Lower leg skin (tissue), 3 donors: Measurements from ENCODE around the gene TBC1D3B.
"Not testable (repeated sequence)": the region's sequence is repeated elsewhere in the genome, so short reads cannot be mapped to it uniquely, and the experiment has no call there.

Source experiments
- POLR2A ChIP-seq, 2 donors: fragments of 450-650 bp; IDR thresholded peaks; one replicate each; pipeline ENCODE4 v1.6.1; 2016 to 2017; ENCODE audit warnings: antibody characterized with exemption in 2 of 2, mild to moderate bottlenecking in 1 of 2, moderate library complexity in 1 of 2
- TF ChIP-seq, protein P1 (sequence below), 3 donors: fragments of 450-650 bp; IDR thresholded peaks; one replicate each; pipeline ENCODE4 v1.5.1; 2016; ENCODE audit warnings: antibody characterized with exemption in 3 of 3, mild to moderate bottlenecking in 3 of 3, moderate library complexity in 2 of 3

DNA sequence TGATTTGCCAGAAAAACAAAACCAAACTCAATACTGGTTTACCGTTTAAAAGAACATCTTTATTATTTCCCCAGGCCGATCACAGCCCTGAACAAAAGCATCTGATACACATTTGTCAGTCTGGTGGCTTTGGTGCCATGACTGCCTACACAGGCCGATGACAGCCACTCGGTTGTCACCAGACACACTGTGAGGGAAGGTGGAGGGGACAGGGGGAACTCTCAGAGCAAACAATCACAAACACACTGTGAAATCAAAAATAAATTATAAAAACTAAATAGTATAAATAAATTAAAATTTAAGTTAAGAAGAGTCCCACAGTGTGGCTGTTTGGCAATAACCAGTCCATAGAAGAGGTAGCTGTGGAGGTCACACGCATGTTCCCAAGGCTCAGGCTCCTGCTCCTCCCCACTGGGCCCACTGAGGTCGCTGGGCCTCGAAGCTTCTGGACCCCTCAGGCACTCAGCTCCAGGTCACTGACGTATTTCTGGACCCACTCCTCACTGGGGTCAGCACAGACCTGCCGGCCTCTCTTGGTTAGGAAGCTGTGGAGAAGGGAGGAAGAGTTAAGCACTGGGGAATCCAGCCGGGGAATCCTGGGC is 18.5 kb upstream of the TBC1D3B start:
- TF ChIP-seq, protein P1, sequence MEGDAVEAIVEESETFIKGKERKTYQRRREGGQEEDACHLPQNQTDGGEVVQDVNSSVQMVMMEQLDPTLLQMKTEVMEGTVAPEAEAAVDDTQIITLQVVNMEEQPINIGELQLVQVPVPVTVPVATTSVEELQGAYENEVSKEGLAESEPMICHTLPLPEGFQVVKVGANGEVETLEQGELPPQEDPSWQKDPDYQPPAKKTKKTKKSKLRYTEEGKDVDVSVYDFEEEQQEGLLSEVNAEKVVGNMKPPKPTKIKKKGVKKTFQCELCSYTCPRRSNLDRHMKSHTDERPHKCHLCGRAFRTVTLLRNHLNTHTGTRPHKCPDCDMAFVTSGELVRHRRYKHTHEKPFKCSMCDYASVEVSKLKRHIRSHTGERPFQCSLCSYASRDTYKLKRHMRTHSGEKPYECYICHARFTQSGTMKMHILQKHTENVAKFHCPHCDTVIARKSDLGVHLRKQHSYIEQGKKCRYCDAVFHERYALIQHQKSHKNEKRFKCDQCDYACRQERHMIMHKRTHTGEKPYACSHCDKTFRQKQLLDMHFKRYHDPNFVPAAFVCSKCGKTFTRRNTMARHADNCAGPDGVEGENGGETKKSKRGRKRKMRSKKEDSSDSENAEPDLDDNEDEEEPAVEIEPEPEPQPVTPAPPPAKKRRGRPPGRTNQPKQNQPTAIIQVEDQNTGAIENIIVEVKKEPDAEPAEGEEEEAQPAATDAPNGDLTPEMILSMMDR (IDR thresholded peaks at IDR 0.05): not testable (repeated sequence)
- TF ChIP-seq POLR2A (IDR thresholded peaks at IDR 0.05): not testable (repeated sequence)
